Fibroblast of peridontal ligament (primary cell): Measurements from ENCODE around the gene PITX2.
"Not testable (repeated sequence)": the region's sequence is repeated elsewhere in the genome, so short reads cannot be mapped to it uniquely, and the experiment has no call there.

ENCODE experiments used
- DNase-seq: peaks from one replicate; pipeline ENCODE4 v3.0.0-alpha.2; 2010; ENCODE audit errors: extremely low read depth

The PITX2 gene

GRCh38 chr4:110611968-110612447 is 10.9 kb downstream of the PITX2 start:
- DNase-seq = no peak

- DNase-seq = no peak
Observed at GRCh38 chr4:110610940-110611831, 11.7 kb downstream of the PITX2 start.

- DNase-seq = no peak
Observed at GRCh38 chr4:110610620-110610939, 12.3 kb downstream of the PITX2 start.

GRCh38 chr4:110609044-110609750 is 13.7 kb downstream of the PITX2 start:
- DNase-seq = no peak

GRCh38 chr4:110605077-110605476 is 17.8 kb downstream of the PITX2 start:
- no peak for DNase-seq

- DNase-seq = no peak
Observed at GRCh38 chr4:110602061-110602460, 20.8 kb downstream of the PITX2 start.

- DNase-seq = no peak
Observed at GRCh38 chr4:110597582-110597981, 25.3 kb downstream of the PITX2 start.

- DNase-seq = no peak
Observed at GRCh38 chr4:110596431-110596830, 26.4 kb downstream of the PITX2 start.

GRCh38 chr4:110595583-110595982 is 27.3 kb downstream of the PITX2 start:
- DNase-seq = no peak

GRCh38 chr4:110589297-110589696 is 33.6 kb downstream of the PITX2 start:
- peak; percentile 22 for DNase-seq

GRCh38 chr4:110587666-110588285 is 35.1 kb downstream of the PITX2 start:
- DNase-seq = no peak

- peak; percentile 76 for DNase-seq
Observed at GRCh38 chr4:110586131-110586850, 36.6 kb downstream of the PITX2 start.

GRCh38 chr4:110576696-110577095 is 46.2 kb downstream of the PITX2 start:
- DNase-seq = not testable (repeated sequence)
